GM18526 (cell line): ENCODE measurements around the gene ACOT8.
A peak's percentile ranks its signal among the peaks of the same experiment; 100 is the strongest.

ENCODE experiments used
- POLR2A ChIP-seq: IDR thresholded peaks from 3 replicates; pipeline ENCODE4 v1.6.1; 2011; ENCODE audit not compliant: insufficient read length; ENCODE audit errors: extremely low read depth

ACOT8 gene

DNA sequence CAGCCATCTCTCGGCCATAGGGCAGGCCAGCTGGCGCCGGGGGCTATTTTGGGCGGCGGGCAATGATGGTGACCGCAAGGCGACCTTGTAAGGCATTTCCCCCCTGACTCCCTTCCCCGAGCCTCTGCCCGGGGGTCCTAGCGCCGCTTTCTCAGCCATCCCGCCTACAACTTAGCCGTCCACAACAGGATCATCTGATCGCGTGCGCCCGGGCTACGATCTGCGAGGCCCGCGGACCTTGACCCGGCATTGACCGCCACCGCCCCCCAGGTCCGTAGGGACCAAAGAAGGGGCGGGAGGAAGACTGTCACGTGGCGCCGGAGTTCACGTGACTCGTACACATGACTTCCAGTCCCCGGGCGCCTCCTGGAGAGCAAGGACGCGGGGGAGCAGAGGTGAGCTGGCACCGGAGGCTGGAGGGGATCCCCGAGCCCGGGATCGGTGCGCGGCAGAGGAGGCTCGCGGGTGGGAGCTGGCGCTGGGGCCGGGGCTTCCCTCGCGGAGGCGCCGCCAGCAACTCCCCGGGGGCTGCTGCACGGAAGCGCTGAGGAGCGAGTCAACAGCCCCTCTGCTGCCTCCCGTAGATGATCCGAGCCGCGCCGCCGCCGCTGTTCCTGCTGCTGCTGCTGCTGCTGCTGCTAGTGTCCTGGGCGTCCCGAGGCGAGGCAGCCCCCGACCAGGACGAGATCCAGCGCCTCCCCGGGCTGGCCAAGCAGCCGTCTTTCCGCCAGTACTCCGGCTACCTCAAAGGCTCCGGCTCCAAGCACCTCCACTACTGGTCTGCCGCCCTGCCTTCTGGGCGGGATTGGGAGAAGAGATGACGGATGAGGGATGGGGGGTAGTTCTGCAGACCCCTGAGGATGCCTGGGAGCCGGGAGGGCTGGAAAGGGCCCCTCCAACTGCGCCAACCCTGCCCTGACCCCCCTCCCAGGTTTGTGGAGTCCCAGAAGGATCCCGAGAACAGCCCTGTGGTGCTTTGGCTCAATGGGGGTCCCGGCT is 34.1 kb upstream of the ACOT8 start, which contains the start of the genes CTSA and NEURL2:
TSS of gene CTSA (plus strand) at position 351 of the 999 bp plus-strand sequence. CDS start at position 585, 234 bp downstream.
TSS of gene NEURL2 (minus strand) at position 224 of the 999 bp plus-strand sequence. CDS start at position 7, 217 bp downstream.
- TF ChIP-seq POLR2A = peak; percentile 70

DNA sequence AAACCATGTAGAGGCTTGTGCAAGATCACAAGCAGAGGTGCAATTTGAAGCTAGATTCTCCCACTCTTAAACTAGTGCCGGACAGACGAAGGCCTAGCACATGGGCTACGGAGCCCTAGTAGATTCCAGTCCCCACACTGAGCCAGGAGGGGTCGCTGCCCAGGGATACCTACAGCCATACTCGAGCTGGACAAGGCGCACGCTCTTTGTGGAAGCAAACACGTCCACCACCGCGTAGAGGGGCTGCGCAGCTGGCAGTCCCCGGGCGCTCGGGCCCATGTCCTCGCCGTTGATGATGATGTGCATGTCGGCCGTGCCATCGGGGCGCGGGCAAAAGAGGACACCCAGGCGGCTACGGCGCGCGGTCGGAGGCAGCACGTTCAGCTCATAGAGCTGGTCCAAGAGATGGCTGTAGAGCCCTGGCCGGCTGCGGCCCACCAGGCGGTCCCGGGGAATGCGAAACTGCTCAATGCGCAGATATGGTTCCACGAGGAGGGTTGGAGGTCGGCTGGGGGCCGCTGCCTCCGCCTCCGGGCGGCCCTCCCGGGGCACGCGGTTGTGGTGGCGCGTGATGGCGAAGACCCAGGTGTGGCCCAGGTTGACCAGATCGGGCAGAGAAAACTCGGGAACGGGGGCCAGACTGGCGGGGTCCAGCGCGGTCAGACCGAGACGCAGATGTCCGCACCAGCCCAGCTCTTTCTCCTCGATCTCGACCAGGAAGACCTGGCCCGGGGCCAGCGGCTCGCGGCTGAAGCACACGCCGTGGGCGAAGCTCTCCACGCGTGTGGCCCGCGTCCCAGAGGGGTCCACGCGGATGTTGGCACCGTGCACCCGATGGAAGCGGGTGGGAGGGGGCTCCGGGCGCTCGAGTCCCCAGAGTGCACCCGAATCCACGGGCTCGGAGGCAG is 33.1 kb upstream of the ACOT8 start:
- peak; percentile 14 for TF ChIP-seq POLR2A

DNA sequence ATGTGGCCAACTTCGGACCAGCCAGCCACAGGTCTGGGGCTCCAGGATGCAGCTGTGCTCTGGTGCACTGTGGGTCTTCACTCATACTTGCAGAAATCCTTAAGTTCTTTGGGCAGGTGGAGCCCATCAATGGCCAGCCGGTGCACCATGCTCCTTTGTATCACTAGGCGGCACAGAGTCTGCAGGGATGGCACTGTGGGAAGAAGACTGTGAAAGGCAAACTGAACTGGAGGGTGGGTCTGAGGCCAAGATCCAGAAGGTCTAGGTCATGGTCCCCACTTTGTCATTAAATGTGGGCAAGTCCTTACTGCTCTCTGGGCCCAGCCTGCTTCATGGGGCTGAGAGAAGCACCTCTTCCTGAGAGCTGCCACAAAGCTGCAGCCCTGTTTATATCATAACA is 31.5 kb upstream of the ACOT8 start:
- no peak for TF ChIP-seq POLR2A

DNA sequence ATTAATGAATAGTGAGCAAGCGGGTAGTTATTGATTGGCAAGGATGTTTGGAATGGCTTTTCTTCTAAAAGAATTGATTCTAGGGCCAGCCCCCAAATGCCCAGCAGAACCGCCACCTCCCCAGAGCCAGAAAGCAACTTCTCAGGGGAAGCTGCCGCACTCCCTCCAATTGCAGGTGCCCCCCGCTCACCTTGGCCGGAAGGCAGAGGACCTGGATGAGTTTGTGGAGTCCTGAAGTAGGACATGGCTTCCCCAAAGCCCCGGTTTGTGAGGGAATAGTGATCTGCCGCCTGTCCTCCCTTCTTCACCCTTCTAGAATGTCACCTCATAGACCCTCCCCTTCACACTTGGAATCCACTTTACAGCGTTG is 30.1 kb upstream of the ACOT8 start, which contains the start of gene SPATA25:
TSS of gene SPATA25 (minus strand) at position 277 of the 370 bp plus-strand sequence. CDS start at position 245, 32 bp downstream.
- TF ChIP-seq POLR2A = no peak

DNA sequence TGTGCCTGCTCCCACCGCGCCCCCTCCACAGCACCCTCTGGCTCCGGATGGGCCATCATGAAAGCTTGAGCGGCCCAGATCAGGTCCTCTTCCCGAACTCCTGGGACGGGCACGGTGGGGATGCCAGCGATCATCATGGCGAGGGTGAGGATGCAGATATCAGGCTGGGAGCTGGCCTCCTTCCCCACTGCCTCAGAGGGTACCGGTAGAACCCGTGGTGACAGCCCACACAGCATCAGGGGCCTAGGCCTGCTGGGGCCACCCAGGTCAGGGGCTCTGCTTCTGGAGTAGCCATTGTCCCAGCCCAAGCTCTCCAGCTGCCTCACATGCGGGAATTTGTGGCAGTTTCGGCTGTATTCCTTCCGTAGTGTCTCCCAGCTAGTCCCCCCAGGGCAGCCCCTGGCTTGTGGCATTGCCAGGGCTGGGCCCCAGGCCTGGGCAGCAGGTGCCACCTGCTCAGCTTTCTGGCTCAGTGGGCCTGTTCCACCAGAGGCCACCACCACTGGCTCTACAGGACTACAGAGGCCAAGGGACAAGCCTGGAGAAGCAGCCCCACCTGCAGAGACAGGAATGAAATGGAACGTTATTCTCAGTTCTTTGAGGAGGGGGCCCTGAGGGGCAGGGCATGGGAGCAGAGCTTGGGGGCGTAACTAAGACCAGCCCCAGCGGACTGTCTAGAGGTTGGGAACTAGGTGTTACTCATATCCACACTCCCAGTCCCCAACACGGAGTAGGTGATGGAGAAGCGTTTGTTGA is 29.6 kb upstream of the ACOT8 start:
- no peak for TF ChIP-seq POLR2A

DNA sequence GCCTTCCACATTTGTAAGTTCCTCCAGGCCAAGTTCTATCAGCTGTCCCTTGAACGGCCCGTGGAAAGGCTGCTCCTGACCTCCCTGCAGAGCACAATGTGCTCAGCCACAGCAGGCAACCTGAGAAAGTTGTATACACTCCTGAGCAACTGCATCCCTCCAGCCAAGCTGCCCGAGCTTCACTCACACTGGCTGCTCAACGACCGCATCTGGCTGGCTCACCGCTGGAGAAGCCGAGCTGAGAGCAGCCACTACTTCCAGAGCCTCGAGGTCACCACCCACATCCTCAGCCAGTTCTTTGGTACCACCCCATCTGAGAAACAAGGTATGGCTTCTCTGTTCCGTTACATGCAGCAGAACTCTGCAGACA is 25.9 kb upstream of the ACOT8 start:
- no peak for TF ChIP-seq POLR2A

DNA sequence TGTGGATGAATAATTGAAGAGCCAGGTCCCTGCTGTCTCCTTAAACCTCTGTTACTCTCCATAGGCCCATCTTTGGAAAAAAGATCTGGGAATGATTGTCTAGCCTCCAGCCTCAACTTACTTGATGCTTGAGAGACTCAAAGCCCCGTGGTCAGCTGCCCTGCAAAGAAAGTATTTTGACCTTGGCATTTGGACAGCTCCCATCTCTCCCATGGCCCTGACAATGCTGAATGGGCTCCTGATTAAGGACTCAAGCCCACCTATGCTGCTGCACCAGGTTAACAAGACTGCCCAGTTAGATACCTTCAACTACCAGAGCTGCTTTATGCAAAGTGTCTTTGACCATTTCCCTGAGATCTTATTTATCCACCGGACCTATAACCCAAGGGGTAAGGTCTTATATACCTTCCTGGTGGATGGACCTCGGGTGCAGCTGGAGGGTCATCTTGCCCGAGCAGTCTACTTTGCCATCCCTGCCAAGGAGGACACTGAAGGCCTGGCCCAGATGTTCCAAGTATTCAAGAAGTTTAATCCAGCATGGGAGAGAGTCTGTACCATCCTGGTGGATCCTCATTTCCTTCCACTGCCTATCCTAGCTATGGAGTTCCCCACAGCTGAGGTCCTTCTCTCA is 25.4 kb upstream of the ACOT8 start:
- no peak for TF ChIP-seq POLR2A

DNA sequence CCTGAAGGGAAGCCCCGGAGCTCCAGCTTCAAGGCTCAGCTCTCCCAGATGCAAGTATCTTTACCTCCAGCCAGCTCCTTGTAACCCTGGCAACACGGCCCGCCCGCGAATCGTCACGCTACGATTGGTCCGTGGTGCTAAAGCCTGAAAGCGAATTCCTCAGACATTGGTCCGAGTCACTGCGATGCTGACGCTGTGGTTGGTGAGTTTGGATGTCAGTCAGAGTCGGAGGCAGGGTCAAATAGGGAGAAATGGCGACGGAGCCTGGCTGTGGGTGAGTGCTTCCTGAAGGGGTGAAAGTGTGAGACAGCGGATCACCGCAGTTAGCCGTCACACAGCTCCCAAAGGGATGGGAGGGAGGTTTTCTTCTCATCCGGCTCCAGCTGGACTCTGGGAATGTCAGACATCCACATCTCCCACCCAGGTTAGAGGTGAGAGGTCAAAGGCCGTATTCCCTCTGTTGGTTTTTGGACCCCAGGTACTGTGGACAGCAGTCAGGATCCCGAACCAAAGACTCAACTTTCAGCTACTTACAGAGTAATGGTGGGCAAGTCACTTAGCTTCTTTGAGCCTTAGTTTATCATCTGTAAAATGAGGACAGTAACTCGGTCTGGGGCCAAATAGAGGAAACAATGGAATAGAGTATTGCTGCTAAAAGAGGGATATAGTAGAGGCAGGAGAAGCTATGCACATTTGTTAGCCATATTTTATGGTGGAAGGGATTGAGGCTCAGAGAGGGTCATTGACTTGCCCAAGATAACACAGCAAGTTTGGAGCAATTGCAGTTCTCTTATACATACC is 24.0 kb upstream of the ACOT8 start, which contains the start of gene ZSWIM1:
TSS of gene ZSWIM1 (plus strand) at position 240 of the 801 bp plus-strand sequence. CDS start 1,366 bp downstream, outside the sequence.
- peak; percentile 91 for TF ChIP-seq POLR2A

DNA sequence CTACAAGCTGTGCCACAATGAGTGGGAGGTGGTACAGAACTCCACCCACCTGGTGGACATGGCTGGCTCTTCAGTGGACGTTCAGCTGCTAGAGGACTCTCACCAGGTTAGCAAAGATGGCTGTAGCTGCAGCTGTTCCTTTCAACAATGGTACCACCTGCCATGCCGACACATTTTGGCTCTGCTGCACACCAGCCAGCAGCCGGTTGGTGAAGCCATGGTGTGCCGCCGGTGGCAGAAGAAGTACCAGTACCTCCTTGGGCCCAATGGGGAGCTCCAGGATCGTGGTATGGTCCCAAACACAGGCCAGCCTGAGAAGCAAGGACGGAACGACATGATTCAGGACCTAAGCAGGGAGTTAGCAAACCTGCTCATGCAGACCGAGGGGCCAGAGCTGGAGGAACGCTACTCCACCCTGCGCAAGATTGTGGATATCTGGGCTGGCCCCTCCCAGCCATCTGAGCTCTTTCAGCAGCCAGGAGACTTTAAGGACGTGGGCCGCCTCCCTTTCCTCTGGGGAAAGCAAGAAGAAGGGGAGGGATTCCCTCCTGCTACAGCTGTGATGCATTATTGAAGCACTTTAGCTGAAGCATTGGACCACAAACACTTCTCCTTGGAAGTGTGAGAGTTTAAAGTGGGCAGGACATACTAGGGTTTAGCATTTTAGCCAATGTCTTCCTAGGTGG is 21.0 kb upstream of the ACOT8 start:
- TF ChIP-seq POLR2A = no peak

DNA sequence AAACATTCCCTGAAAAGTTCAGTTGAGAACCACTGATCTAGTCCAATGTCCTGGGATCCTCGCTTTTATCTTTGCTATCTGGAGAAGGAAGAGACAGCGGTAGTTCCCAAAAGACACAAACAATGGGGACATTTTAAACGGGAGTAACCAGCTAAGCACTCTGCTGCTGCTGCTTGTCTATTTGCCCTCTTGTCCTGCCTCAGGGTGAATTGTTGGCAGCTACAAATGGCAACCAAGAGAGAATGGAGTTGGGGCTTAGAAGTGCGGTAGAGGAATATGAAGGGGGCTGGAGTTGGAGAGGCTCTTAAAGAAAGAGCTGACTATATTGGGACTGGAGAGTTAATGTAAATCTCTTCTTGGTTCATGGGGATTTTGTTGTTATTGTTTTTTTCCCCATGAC is 17.4 kb upstream of the ACOT8 start:
- no peak for TF ChIP-seq POLR2A

DNA sequence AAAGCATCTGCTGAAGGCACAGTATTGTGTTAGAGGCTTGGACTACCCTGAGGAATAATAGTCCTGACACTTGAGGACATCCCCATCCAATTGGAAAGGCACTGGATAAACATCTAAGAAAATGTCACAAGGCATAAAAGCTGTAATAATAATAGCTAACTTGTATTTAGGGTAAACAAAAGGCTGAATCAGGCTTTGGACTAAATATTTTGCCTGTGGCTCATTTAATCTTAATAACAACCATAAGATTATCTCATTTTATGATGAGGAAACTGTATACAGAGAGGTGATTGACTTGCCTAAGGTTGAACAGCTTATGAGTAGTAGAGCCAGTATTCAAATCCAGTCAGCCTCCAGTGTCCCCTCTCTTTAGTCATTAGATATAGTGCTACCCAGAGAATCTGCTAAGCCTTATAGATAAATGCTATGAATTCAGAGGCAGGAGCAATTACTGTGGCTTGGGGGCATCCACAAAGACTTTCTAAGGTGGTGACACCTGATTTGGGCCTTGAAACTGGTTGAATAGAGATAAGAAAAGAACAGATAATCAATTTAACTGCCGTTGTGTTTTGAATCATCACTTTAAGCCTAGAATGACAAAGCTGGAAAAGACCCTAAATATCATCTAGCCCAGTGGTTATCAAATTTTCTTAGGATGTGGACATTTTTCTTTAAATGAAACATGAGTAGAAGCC is 16.4 kb upstream of the ACOT8 start:
- TF ChIP-seq POLR2A = no peak

DNA sequence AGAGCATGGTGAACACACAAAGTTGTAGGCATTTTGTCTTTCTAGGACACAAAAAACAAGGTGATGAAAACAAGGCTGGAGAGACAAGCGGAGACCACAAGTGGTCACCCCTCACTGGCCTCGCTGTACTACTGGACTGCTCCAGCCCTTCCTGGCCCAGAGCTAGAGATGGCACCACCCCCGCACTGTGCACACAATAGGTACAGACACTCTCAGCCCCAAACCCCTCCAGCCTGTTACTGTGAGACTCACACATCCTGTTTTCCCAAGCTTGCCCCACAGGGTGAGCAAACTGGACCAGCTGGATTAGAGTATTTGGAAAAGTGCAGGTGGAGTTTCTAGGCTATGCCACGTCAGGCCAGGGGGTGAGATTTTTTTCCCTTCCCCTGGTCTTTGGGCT is 15.4 kb upstream of the ACOT8 start:
- TF ChIP-seq POLR2A = no peak

DNA sequence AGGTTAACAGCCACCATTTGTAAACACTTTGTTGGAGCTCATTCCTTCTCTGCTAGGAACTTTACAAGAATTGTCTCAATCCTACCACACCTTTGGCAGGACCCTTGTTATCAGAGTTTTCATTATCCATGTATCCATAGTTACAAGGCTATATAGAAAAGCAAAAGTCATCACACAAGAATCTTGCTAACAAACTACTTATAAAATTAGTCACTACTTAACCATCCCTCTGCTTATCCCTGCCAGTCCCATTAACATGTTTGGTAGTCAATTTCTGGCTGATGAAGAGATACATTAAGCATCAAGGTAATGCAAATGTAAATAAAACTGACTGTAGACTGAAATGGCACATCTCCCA is 10.6 kb upstream of the ACOT8 start:
- no peak for TF ChIP-seq POLR2A
